Keratinocyte (primary cell): ENCODE measurements around the gene ZNF761.
"Not testable (repeated sequence)": the region's sequence is repeated elsewhere in the genome, so short reads cannot be mapped to it uniquely, and the experiment has no call there.

Experiments used
- CTCF ChIP-seq, 3 experiments: IDR thresholded peaks in 1 of 3; conservative IDR thresholded peaks in 1 of 3; optimal IDR thresholded peaks in 1 of 3; 2 replicates in 2 of 3; 3 replicates in 1 of 3; pipeline versions ENCODE3 to v1.5.1; 2011; ENCODE audit warnings: low read length in 3 of 3, mild to moderate bottlenecking in 3 of 3, moderate library complexity in 2 of 3, control low read depth in 1 of 3, inconsistent platforms in 1 of 3; ENCODE audit not compliant: insufficient read depth in 2 of 3; ENCODE audit errors: extremely low read depth in 1 of 3
- EZH2 ChIP-seq: IDR thresholded peaks from one replicate; pipeline ENCODE4 v1.6.1; 2012; ENCODE audit warnings: inconsistent platforms, mild to moderate bottlenecking, low read length, moderate library complexity

- TF ChIP-seq CTCF (optimal IDR thresholded peaks at IDR 0.05 in 1 of 3, IDR thresholded peaks at IDR 0.05 in 1 of 3, conservative IDR thresholded peaks at IDR 0.05 in 1 of 3; ENCODE audit: extremely low read depth in 1 of 3, insufficient read depth in 2 of 3, low read length in 3 of 3); EZH2: not testable (repeated sequence)
Observed at GRCh38 chr19:53468628-53469027, 36.8 kb downstream of the ZNF761 start.
